ENCODE measurements around the gene DENND10. TPM values are rescaled to one million over a fixed set of nuclear protein-coding genes. Genes with fewer than 3 reads are reported as not detected.

DENND10 gene
- total RNA-seq, 4 donors from 2014 or later: 25.8 to 46.2 (median 40.5) TPM

GRCh38 chr10:119162452-119163092 lies 58.7 kb downstream of the DENND10 start:
- WGBS, 2 donors: 95 to 96% methylated on average over 5 of the region's 5 CpGs
- intact Hi-C loops (cut with DNase I; ENCODE audit: low total_unique reads): no loop called here
- TF ChIP-seq CTCF (IDR thresholded peaks at IDR 0.05): no peak
- no peak for TF ChIP-seq POLR2A (IDR thresholded peaks at IDR 0.05)
- DNase-seq (ENCODE audit: low spot score in 2 of 2): no peak
- no peak overlapping the region for H3K4me3 ChIP-seq (ENCODE audit: low read depth, poor library complexity, severe bottlenecking)

GRCh38 chr10:119165171-119166117 lies 61.5 kb downstream of the DENND10 start, which contains the start of gene SFXN4:
SFXN4 (minus strand) TSS chr10:119165714; CDS start chr10:119165647, 67 bp downstream.
- intact Hi-C loops (cut with DNase I; ENCODE audit: low total_unique reads): no loop called here
- TF ChIP-seq CTCF (IDR thresholded peaks at IDR 0.05) (no peak), POLR2A (IDR thresholded peaks at IDR 0.05) (no peak)
- peak within 1 kb of the TSS; percentile 87 for H3K4me3 ChIP-seq (ENCODE audit: low read depth, poor library complexity, severe bottlenecking)
- 0 to 3% methylated on average over 37 to 40 of the region's 90 CpGs for WGBS, 2 donors
- DNase-seq (ENCODE audit: low spot score in 2 of 2): peak; percentile 55 to 94

GRCh38 chr10:119166118-119166500 lies 62.2 kb downstream of the DENND10 start:
- H3K4me3 ChIP-seq (ENCODE audit: low read depth, poor library complexity, severe bottlenecking): no peak overlapping the region
- WGBS, 2 donors: 66 to 74% methylated on average over 7 of the region's 7 CpGs
- intact Hi-C loops (cut with DNase I; ENCODE audit: low total_unique reads): no loop called here
- no peak for TF ChIP-seq POLR2A (IDR thresholded peaks at IDR 0.05)
- TF ChIP-seq CTCF (IDR thresholded peaks at IDR 0.05): no peak
- no peak for DNase-seq (ENCODE audit: low spot score in 2 of 2)

GRCh38 chr10:119166564-119166963 lies 62.7 kb downstream of the DENND10 start:
- DNase-seq (ENCODE audit: low spot score in 2 of 2): no peak
- 73 to 75% methylated on average over 8 of the region's 8 CpGs for WGBS, 2 donors
- TF ChIP-seq CTCF (IDR thresholded peaks at IDR 0.05) (no peak), POLR2A (IDR thresholded peaks at IDR 0.05) (no peak)
- H3K4me3 ChIP-seq (ENCODE audit: low read depth, poor library complexity, severe bottlenecking): no peak overlapping the region
- intact Hi-C loops (cut with DNase I; ENCODE audit: low total_unique reads): no loop called here

GRCh38 chr10:119167041-119167440 lies 63.1 kb downstream of the DENND10 start:
- TF ChIP-seq POLR2A (IDR thresholded peaks at IDR 0.05) (no peak), CTCF (IDR thresholded peaks at IDR 0.05) (no peak)
- no peak overlapping the region for H3K4me3 ChIP-seq (ENCODE audit: low read depth, poor library complexity, severe bottlenecking)
- WGBS, 2 donors: 84 to 85% methylated on average over 8 of the region's 8 CpGs
- no peak for DNase-seq (ENCODE audit: low spot score in 2 of 2)
- intact Hi-C loops (cut with DNase I; ENCODE audit: low total_unique reads): no loop called here

All from lower leg skin (tissue), 4 donors.